ENCODE measurements around the gene LRRC18. TPM values are rescaled to one million over a fixed set of nuclear protein-coding genes. Genes with fewer than 3 reads are reported as not detected.

Gene LRRC18
- not detected in 2 replicates for total RNA-seq

DNA sequence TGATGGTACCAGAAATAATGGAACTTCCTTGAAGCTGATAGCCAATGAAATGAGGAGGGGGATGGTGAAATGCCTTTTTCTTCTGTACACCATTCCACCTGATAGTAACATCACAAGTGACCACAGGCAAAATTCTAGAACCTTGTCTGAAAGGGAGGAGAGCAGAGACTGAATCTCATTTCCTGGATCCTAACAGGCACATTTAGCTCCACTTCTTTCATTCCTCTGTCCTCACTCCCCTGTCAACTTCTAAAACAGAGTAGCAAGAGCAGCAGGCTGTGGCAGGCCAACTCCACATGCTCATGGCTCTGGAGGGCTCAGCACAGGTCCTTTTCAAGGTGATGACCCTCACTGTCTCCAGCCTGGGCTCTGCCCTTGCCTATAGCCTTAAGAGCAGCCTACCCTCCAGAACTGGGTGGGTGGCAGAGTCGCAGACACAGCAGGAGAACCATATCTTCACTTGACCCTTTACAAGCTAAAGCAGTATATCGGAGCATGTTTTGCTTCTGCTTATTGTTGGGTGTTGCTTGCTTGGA lies at the start of gene LRRC18:
Gene LRRC18 (minus strand): TSS at position 51 of the 536 bp plus-strand sequence. CDS start 25,685 bp downstream, outside the sequence.
- no peak within 1 kb of the TSS for H3K4me3 ChIP-seq (ENCODE audit: low read depth, low read length)
- no peak for FAIRE-seq

DNA sequence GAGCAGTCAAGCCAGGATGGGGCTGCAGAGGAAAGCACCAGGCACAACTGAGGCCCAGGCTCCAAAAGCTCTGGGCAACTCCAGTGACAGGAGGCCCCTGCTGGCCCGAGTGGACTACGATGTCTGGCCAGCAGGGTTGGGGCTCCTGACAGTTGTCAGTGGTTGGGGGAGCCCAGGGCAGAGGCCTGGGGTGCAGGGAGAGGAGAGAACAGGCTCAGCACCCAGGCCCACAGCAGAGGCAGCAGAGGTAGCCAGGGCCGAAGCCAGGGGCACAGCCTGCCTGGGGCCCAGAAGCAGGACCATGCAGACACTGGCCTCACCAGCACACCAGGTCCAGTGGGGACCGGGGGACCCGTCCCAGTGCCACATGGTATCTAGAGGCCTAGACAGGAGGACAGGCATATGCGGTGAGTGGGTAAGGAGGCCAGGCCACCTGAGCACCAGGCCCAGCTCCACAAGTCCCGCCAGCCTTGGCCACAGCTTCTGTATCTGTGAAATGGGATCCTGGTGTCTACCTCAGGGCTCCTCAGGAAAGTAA lies 46.0 kb upstream of the LRRC18 start:
- TF ChIP-seq, protein P1, sequence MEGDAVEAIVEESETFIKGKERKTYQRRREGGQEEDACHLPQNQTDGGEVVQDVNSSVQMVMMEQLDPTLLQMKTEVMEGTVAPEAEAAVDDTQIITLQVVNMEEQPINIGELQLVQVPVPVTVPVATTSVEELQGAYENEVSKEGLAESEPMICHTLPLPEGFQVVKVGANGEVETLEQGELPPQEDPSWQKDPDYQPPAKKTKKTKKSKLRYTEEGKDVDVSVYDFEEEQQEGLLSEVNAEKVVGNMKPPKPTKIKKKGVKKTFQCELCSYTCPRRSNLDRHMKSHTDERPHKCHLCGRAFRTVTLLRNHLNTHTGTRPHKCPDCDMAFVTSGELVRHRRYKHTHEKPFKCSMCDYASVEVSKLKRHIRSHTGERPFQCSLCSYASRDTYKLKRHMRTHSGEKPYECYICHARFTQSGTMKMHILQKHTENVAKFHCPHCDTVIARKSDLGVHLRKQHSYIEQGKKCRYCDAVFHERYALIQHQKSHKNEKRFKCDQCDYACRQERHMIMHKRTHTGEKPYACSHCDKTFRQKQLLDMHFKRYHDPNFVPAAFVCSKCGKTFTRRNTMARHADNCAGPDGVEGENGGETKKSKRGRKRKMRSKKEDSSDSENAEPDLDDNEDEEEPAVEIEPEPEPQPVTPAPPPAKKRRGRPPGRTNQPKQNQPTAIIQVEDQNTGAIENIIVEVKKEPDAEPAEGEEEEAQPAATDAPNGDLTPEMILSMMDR (IDR thresholded peaks at IDR 0.05; ENCODE audit: insufficient read depth, low read length, severe bottlenecking), result no peak
- Histone ChIP-seq H3K27me3 (ENCODE audit: control insufficient read depth, insufficient read depth, low read length) (peaks cover 1% of the 10 kb centered on the region), H3K36me3 (ENCODE audit: control insufficient read depth, insufficient read depth, low read length) (no peaks in the 10 kb centered on the region), H3K4me3 (ENCODE audit: low read depth, low read length) (no peak overlapping the region)
- no peak for FAIRE-seq
- no peak for DNase-seq (ENCODE audit: low read depth)

More for the DNA sequence above, at the start of gene LRRC18:
- peaks cover 2% of the 10 kb centered on the region for H3K27me3 ChIP-seq (ENCODE audit: control insufficient read depth, insufficient read depth, low read length)
- H3K36me3 ChIP-seq (ENCODE audit: control insufficient read depth, insufficient read depth, low read length), result no peaks in the 10 kb centered on the region
- TF ChIP-seq, protein P1 (IDR thresholded peaks at IDR 0.05; ENCODE audit: insufficient read depth, low read length, severe bottlenecking), result no peak
- no peak for DNase-seq (ENCODE audit: low read depth)

DNA sequence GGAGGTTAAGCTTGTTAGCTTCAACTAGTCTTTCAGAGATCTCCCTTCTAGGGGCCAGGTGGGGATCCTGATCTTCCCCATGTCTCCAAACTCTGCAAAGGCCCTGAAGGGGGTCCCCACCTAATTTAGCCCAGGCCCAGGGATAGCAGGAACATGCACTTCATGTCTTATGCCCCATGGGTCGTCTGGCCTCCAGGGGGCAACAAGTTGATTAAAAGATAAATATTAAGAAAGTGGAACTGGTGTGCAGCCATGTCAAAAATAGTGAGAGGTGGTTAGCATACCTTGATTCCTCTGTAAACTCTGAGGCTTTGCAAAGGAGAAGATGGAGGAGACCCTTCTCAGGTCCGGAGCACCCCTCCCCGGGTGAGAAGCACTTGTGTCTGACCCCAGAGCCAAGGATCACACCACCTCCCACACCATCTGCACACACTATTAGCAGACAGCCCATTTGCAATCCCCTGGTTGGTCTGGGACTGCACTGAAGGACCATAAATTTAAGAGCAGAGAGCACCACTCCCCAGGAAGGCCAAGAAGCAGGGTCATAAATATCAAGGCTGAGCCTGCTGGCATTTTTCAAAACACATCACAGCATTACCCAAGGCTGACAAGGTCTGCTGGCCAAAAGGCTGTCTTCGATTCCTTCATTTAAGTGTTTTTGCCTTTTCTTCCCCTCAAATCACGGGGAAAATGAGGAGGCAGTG lies 44.2 kb upstream of the LRRC18 start:
- Histone ChIP-seq H3K4me3 (ENCODE audit: low read depth, low read length) (no peak overlapping the region), H3K36me3 (ENCODE audit: control insufficient read depth, insufficient read depth, low read length) (no peaks in the 10 kb centered on the region), H3K27me3 (ENCODE audit: control insufficient read depth, insufficient read depth, low read length) (no peaks in the 10 kb centered on the region)
- DNase-seq (ENCODE audit: low read depth), result no peak
- TF ChIP-seq, protein P1 (IDR thresholded peaks at IDR 0.05; ENCODE audit: insufficient read depth, low read length, severe bottlenecking), result no peak
- peak; percentile 70 for FAIRE-seq

DNA sequence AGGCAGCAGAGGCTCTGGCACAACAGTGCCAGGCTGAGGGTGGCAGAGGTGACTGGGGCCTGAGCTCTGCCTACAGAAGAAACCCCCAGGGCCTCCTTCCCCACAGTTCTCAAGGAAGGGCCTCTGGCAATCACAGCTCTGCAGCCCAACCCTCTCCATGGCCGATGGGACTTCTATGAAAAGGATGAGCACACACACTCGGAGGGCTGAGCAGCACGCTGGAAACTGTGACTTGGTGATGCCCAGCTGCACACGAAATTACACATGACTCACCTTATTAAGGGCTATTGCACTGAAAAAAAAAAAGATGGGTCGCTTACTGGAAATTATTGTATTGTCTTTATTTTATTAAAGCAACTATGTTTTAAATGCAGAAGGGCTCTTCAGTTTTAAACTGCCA lies 42.9 kb upstream of the LRRC18 start:
- no peak for FAIRE-seq
- TF ChIP-seq, protein P1 (IDR thresholded peaks at IDR 0.05; ENCODE audit: insufficient read depth, low read length, severe bottlenecking), result no peak
- DNase-seq (ENCODE audit: low read depth), result no peak
- no peaks in the 10 kb centered on the region for H3K36me3 ChIP-seq (ENCODE audit: control insufficient read depth, insufficient read depth, low read length)
- H3K27me3 ChIP-seq (ENCODE audit: control insufficient read depth, insufficient read depth, low read length), result no peaks in the 10 kb centered on the region
- H3K4me3 ChIP-seq (ENCODE audit: low read depth, low read length), result no peak overlapping the region

DNA sequence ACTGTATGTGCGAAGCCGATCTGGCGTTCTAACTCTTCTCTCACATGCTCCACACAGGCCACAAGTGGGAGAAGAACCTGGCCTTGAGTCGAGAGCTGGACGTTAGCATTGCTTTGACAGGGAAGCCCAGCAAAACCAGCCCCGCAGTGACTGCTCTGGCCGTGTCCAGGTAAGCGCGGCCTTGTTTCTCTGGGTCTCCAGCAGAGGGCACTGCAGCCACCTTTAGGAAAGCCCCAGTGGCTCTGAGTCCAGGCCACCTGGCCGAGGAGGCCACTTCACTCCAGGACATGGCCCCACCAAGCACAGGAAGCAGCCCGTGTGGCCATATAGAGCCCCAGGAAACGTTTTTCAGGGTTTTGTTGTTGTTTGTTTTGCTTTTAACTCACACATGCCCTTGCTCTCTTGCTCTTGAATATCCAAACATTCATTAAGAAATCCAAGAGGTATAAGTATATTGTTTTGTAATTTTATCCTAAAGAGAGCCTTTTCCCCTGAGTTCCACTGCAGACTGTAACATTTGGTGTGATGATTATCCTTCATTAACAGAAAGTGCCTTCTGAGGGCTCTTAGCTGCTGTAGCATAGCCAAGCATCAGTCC lies 41.8 kb upstream of the LRRC18 start:
- FAIRE-seq (no peak), DNase-seq (ENCODE audit: low read depth) (peak; percentile 15)
- Histone ChIP-seq H3K27me3 (ENCODE audit: control insufficient read depth, insufficient read depth, low read length) (no peaks in the 10 kb centered on the region), H3K36me3 (ENCODE audit: control insufficient read depth, insufficient read depth, low read length) (no peaks in the 10 kb centered on the region), H3K4me3 (ENCODE audit: low read depth, low read length) (no peak overlapping the region)
- TF ChIP-seq, protein P1 (IDR thresholded peaks at IDR 0.05; ENCODE audit: insufficient read depth, low read length, severe bottlenecking), result peak; percentile 88

Measured in bronchial epithelial cell (primary cell).